HEK293 (cell line): Measurements from ENCODE around the gene GNRHR.

Experiments used
- ATF2 ChIP-seq: fragments of 450-650 bp; formaldehyde crosslinking; IDR thresholded peaks from 2 replicates; pipeline ENCODE4 v1.5.1; 2016; ENCODE audit warnings: missing biosample characterization, missing genetic modification characterization, low read depth
- CTCF ChIP-seq: fragments of 450-650 bp; formaldehyde crosslinking; IDR thresholded peaks from 2 replicates; pipeline ENCODE4 v1.5.1; 2016; ENCODE audit warnings: missing biosample characterization, missing genetic modification characterization
- EGR2 ChIP-seq: fragments of 450-650 bp; formaldehyde crosslinking; IDR thresholded peaks from 2 replicates; pipeline ENCODE4 v1.5.1; 2016; ENCODE audit warnings: low read depth, missing biosample characterization, missing genetic modification characterization
- GLI4 ChIP-seq: fragments of 450-650 bp; formaldehyde crosslinking; IDR thresholded peaks from 2 replicates; pipeline ENCODE4 v1.5.1; 2016; ENCODE audit warnings: missing biosample characterization, missing genetic modification characterization
- HIC1 ChIP-seq: fragments of 450-650 bp; formaldehyde crosslinking; IDR thresholded peaks from 2 replicates; pipeline ENCODE4 v1.5.1; 2016; ENCODE audit warnings: missing biosample characterization, missing genetic modification characterization
- KLF1 ChIP-seq: fragments of 450-650 bp; formaldehyde crosslinking; IDR thresholded peaks from 2 replicates; pipeline ENCODE4 v1.5.1; 2016; ENCODE audit warnings: missing biosample characterization, missing genetic modification characterization
- KLF10 ChIP-seq: fragments of 450-650 bp; IDR thresholded peaks from 2 replicates; pipeline ENCODE4 v1.5.1; 2018; ENCODE audit warnings: missing biosample characterization, mild to moderate bottlenecking, missing genetic modification characterization
- PATZ1 ChIP-seq: fragments of 450-650 bp; formaldehyde crosslinking; IDR thresholded peaks from 2 replicates; pipeline ENCODE4 v1.5.1; 2016; ENCODE audit warnings: missing biosample characterization, missing genetic modification characterization
- SCRT1 ChIP-seq: fragments of 450-650 bp; formaldehyde crosslinking; IDR thresholded peaks from 2 replicates; pipeline ENCODE4 v1.5.1; 2016; ENCODE audit warnings: missing biosample characterization, missing genetic modification characterization, borderline replicate concordance
- TSHZ1 ChIP-seq: fragments of 450-650 bp; formaldehyde crosslinking; IDR thresholded peaks from 2 replicates; pipeline ENCODE4 v1.5.1; 2016; ENCODE audit warnings: missing biosample characterization, missing genetic modification characterization, borderline replicate concordance
- ZBTB20 ChIP-seq: fragments of 450-650 bp; formaldehyde crosslinking; IDR thresholded peaks from 2 replicates; pipeline ENCODE4 v1.5.1; 2016; ENCODE audit warnings: missing biosample characterization, missing genetic modification characterization
- ZNF16 ChIP-seq: fragments of 450-650 bp; formaldehyde crosslinking; IDR thresholded peaks from 2 replicates; pipeline ENCODE4 v1.5.1; 2016; ENCODE audit warnings: low read depth, missing biosample characterization, missing genetic modification characterization
- ZNF239 ChIP-seq: fragments of 450-650 bp; formaldehyde crosslinking; IDR thresholded peaks from 2 replicates; pipeline ENCODE4 v1.5.1; 2016; ENCODE audit warnings: missing biosample characterization, missing genetic modification characterization
- ZNF24 ChIP-seq: fragments of 450-650 bp; formaldehyde crosslinking; IDR thresholded peaks from 2 replicates; pipeline ENCODE4 v1.5.1; 2016; ENCODE audit warnings: missing biosample characterization, missing genetic modification characterization
- ZNF501 ChIP-seq: fragments of 450-650 bp; formaldehyde crosslinking; IDR thresholded peaks from 2 replicates; pipeline ENCODE4 v1.5.1; 2016; ENCODE audit warnings: missing biosample characterization, missing genetic modification characterization
- ZNF518A ChIP-seq: fragments of 450-650 bp; formaldehyde crosslinking; conservative IDR thresholded peaks from 2 replicates; pipeline ENCODE4 v1.5.1; 2016; ENCODE audit warnings: low read depth, missing biosample characterization, missing genetic modification characterization
- ZNF580 ChIP-seq: fragments of 450-650 bp; formaldehyde crosslinking; IDR thresholded peaks from 2 replicates; pipeline ENCODE4 v1.5.1; 2016; ENCODE audit warnings: missing biosample characterization, missing genetic modification characterization
- ZNF692 ChIP-seq: fragments of 450-650 bp; formaldehyde crosslinking; IDR thresholded peaks from 2 replicates; pipeline ENCODE4 v1.5.1; 2016; ENCODE audit warnings: missing biosample characterization, missing genetic modification characterization
- ZNF76 ChIP-seq: fragments of 450-650 bp; formaldehyde crosslinking; IDR thresholded peaks from 2 replicates; pipeline ENCODE4; 2016; ENCODE audit warnings: low read depth, missing biosample characterization, missing genetic modification characterization, borderline replicate concordance

GNRHR gene

GRCh38 chr4:67700738-67701516 lies 53.3 kb downstream of the GNRHR start, which contains the start of gene UBA6 (continued):
- TF ChIP-seq TSHZ1 (tag by site-specific recombination), result no peak
- no peak for TF ChIP-seq ZBTB20 (tag by site-specific recombination)
- no peak for TF ChIP-seq ZNF24
- TF ChIP-seq SCRT1 (tag by site-specific recombination), result no peak
- 0 out of 2 replicates have a peak, but pooled peaks have one; percentile 37 for TF ChIP-seq ZNF692 (tag by site-specific recombination)
- TF ChIP-seq CTCF, result peak; percentile 71
- peak; percentile 76 for TF ChIP-seq PATZ1
- TF ChIP-seq ZNF501 (tag by site-specific recombination), result peak; percentile 28; the same call in 1 of the 2 replicates
- TF ChIP-seq ZNF518A, result peak; percentile 66; the same call in 1 of the 2 replicates
- TF ChIP-seq EGR2 (tag by site-specific recombination), result peak; percentile 30; the same call in 1 of the 2 replicates
- TF ChIP-seq HIC1, result peak; percentile 88
- peak; percentile 75 for TF ChIP-seq KLF1
- TF ChIP-seq ZNF76 (tag by site-specific recombination), result peak; percentile 60; the same call in 1 of the 2 replicates
- peak; percentile 52; the same call in 1 of the 2 replicates for TF ChIP-seq ZNF580 (tag by site-specific recombination)
- TF ChIP-seq ATF2 (tag by site-specific recombination), result 0 out of 2 replicates have a peak, but pooled peaks have one; percentile 5
- no peak for TF ChIP-seq ZNF239 (tag by site-specific recombination)
- TF ChIP-seq KLF10 (tag by site-specific recombination), result peak; percentile 60; the same call in 1 of the 2 replicates
- TF ChIP-seq ZNF16, result no peak
- TF ChIP-seq GLI4 (tag by site-specific recombination), result no peak
